ENCODE results near the gene DHTKD1.
"Not testable (repeated sequence)": the region's sequence is repeated elsewhere in the genome, so short reads cannot be mapped to it uniquely, and the experiment has no call there.

The DHTKD1 gene

GRCh38 chr10:12042797-12043651 is 25.7 kb upstream of the DHTKD1 start, which contains the start of gene UPF2:
UPF2 (minus strand) TSS chr10:12042809; CDS start chr10:12035423, 7,386 bp downstream.
- Histone ChIP-seq H3K27me3 (ENCODE audit: control insufficient read depth, insufficient read depth, low read length) (no peaks in the 10 kb centered on the region), H3K4me1 (ENCODE audit: control insufficient read depth, insufficient read depth, low read length) (peaks cover 8% of the 10 kb centered on the region), H3K9ac (ENCODE audit: low read depth, low read length) (peak within 1 kb of the TSS; percentile 93), H3K36me3 (ENCODE audit: control insufficient read depth, insufficient read depth, low read length) (no peaks in the 10 kb centered on the region), H3K9me3 (ENCODE audit: control insufficient read depth, insufficient read depth, low read length) (no peaks in the 10 kb centered on the region), H3K4me3 (ENCODE audit: low read depth, low read length) (peak within 1 kb of the TSS; percentile 79)

- Histone ChIP-seq H3K36me3 (ENCODE audit: control insufficient read depth, insufficient read depth, low read length) (no peaks in the 10 kb centered on the region), H3K4me1 (ENCODE audit: control insufficient read depth, insufficient read depth, low read length) (peaks cover 8% of the 10 kb centered on the region), H3K27me3 (ENCODE audit: control insufficient read depth, insufficient read depth, low read length) (no peaks in the 10 kb centered on the region), H3K9ac (ENCODE audit: low read depth, low read length) (no peak overlapping the region), H3K4me3 (ENCODE audit: low read depth, low read length) (no peak overlapping the region), H3K9me3 (ENCODE audit: control insufficient read depth, insufficient read depth, low read length) (no peaks in the 10 kb centered on the region)
These were observed 23.2 kb upstream of the DHTKD1 start for GRCh38 chr10:12045596-12045995.

- Histone ChIP-seq H3K4me1 (ENCODE audit: control insufficient read depth, insufficient read depth, low read length) (peaks cover 4% of the 10 kb centered on the region), H3K27me3 (ENCODE audit: control insufficient read depth, insufficient read depth, low read length) (no peaks in the 10 kb centered on the region), H3K36me3 (ENCODE audit: control insufficient read depth, insufficient read depth, low read length) (no peaks in the 10 kb centered on the region), H3K9ac (ENCODE audit: low read depth, low read length) (no peak overlapping the region), H3K9me3 (ENCODE audit: control insufficient read depth, insufficient read depth, low read length) (no peaks in the 10 kb centered on the region), H3K4me3 (ENCODE audit: low read depth, low read length) (no peak overlapping the region)
These were observed 20.2 kb upstream of the DHTKD1 start for GRCh38 chr10:12048547-12048946.

- H3K4me3 ChIP-seq (ENCODE audit: low read depth, low read length): no peak overlapping the region
- no peaks in the 10 kb centered on the region for H3K36me3 ChIP-seq (ENCODE audit: control insufficient read depth, insufficient read depth, low read length)
- H3K27me3 ChIP-seq (ENCODE audit: control insufficient read depth, insufficient read depth, low read length): no peaks in the 10 kb centered on the region
- H3K9ac ChIP-seq (ENCODE audit: low read depth, low read length): no peak overlapping the region
- peaks cover 2% of the 10 kb centered on the region for H3K4me1 ChIP-seq (ENCODE audit: control insufficient read depth, insufficient read depth, low read length)
- H3K9me3 ChIP-seq (ENCODE audit: control insufficient read depth, insufficient read depth, low read length): no peaks in the 10 kb centered on the region
These were observed 18.2 kb upstream of the DHTKD1 start for GRCh38 chr10:12050528-12050927.

GRCh38 chr10:12051241-12051640 is 17.5 kb upstream of the DHTKD1 start:
- Histone ChIP-seq H3K9ac (ENCODE audit: low read depth, low read length) (no peak overlapping the region), H3K27me3 (ENCODE audit: control insufficient read depth, insufficient read depth, low read length) (no peaks in the 10 kb centered on the region), H3K36me3 (ENCODE audit: control insufficient read depth, insufficient read depth, low read length) (no peaks in the 10 kb centered on the region), H3K9me3 (ENCODE audit: control insufficient read depth, insufficient read depth, low read length) (no peaks in the 10 kb centered on the region), H3K4me1 (ENCODE audit: control insufficient read depth, insufficient read depth, low read length) (peaks cover 2% of the 10 kb centered on the region), H3K4me3 (ENCODE audit: low read depth, low read length) (no peak overlapping the region)

- Histone ChIP-seq H3K4me1 (ENCODE audit: control insufficient read depth, insufficient read depth, low read length) (peaks cover 2% of the 10 kb centered on the region), H3K36me3 (ENCODE audit: control insufficient read depth, insufficient read depth, low read length) (no peaks in the 10 kb centered on the region), H3K9me3 (ENCODE audit: control insufficient read depth, insufficient read depth, low read length) (no peaks in the 10 kb centered on the region), H3K9ac (ENCODE audit: low read depth, low read length) (no peak overlapping the region), H3K4me3 (ENCODE audit: low read depth, low read length) (no peak overlapping the region), H3K27me3 (ENCODE audit: control insufficient read depth, insufficient read depth, low read length) (no peaks in the 10 kb centered on the region)
These were observed 13.0 kb upstream of the DHTKD1 start for GRCh38 chr10:12055732-12056131.

- Histone ChIP-seq H3K9me3 (ENCODE audit: control insufficient read depth, insufficient read depth, low read length) (no peaks in the 10 kb centered on the region), H3K4me3 (ENCODE audit: low read depth, low read length) (no peak overlapping the region), H3K4me1 (ENCODE audit: control insufficient read depth, insufficient read depth, low read length) (peaks cover 2% of the 10 kb centered on the region), H3K36me3 (ENCODE audit: control insufficient read depth, insufficient read depth, low read length) (no peaks in the 10 kb centered on the region), H3K9ac (ENCODE audit: low read depth, low read length) (no peak overlapping the region), H3K27me3 (ENCODE audit: control insufficient read depth, insufficient read depth, low read length) (no peaks in the 10 kb centered on the region)
These were observed 12.0 kb upstream of the DHTKD1 start for GRCh38 chr10:12056748-12057147.

GRCh38 chr10:12061124-12061523 is 7.6 kb upstream of the DHTKD1 start:
- H3K4me1 ChIP-seq (ENCODE audit: control insufficient read depth, insufficient read depth, low read length): no peaks in the 10 kb centered on the region
- H3K9ac ChIP-seq (ENCODE audit: low read depth, low read length): no peak overlapping the region
- no peaks in the 10 kb centered on the region for H3K9me3 ChIP-seq (ENCODE audit: control insufficient read depth, insufficient read depth, low read length)
- no peak overlapping the region for H3K4me3 ChIP-seq (ENCODE audit: low read depth, low read length)
- no peaks in the 10 kb centered on the region for H3K36me3 ChIP-seq (ENCODE audit: control insufficient read depth, insufficient read depth, low read length)
- H3K27me3 ChIP-seq (ENCODE audit: control insufficient read depth, insufficient read depth, low read length): no peaks in the 10 kb centered on the region

- Histone ChIP-seq H3K36me3 (ENCODE audit: control insufficient read depth, insufficient read depth, low read length) (no peaks in the 10 kb centered on the region), H3K9me3 (ENCODE audit: control insufficient read depth, insufficient read depth, low read length) (no peaks in the 10 kb centered on the region), H3K9ac (ENCODE audit: low read depth, low read length) (no peak overlapping the region), H3K4me1 (ENCODE audit: control insufficient read depth, insufficient read depth, low read length) (no peaks in the 10 kb centered on the region), H3K27me3 (ENCODE audit: control insufficient read depth, insufficient read depth, low read length) (no peaks in the 10 kb centered on the region), H3K4me3 (ENCODE audit: low read depth, low read length) (no peak overlapping the region)
These were observed 5.8 kb upstream of the DHTKD1 start for GRCh38 chr10:12062754-12063482.

GRCh38 chr10:12063483-12063818 is 5.3 kb upstream of the DHTKD1 start:
- H3K36me3 ChIP-seq (ENCODE audit: control insufficient read depth, insufficient read depth, low read length): no peaks in the 10 kb centered on the region
- no peaks in the 10 kb centered on the region for H3K4me1 ChIP-seq (ENCODE audit: control insufficient read depth, insufficient read depth, low read length)
- no peak overlapping the region for H3K4me3 ChIP-seq (ENCODE audit: low read depth, low read length)
- H3K27me3 ChIP-seq (ENCODE audit: control insufficient read depth, insufficient read depth, low read length): no peaks in the 10 kb centered on the region
- no peaks in the 10 kb centered on the region for H3K9me3 ChIP-seq (ENCODE audit: control insufficient read depth, insufficient read depth, low read length)
- no peak overlapping the region for H3K9ac ChIP-seq (ENCODE audit: low read depth, low read length)

GRCh38 chr10:12067336-12067735 is 1.4 kb upstream of the DHTKD1 start:
- Histone ChIP-seq H3K4me3 (ENCODE audit: low read depth, low read length) (no peak overlapping the region), H3K4me1 (ENCODE audit: control insufficient read depth, insufficient read depth, low read length) (peaks cover 4% of the 10 kb centered on the region), H3K9me3 (ENCODE audit: control insufficient read depth, insufficient read depth, low read length) (no peaks in the 10 kb centered on the region), H3K36me3 (ENCODE audit: control insufficient read depth, insufficient read depth, low read length) (no peaks in the 10 kb centered on the region), H3K9ac (ENCODE audit: low read depth, low read length) (no peak overlapping the region), H3K27me3 (ENCODE audit: control insufficient read depth, insufficient read depth, low read length) (no peaks in the 10 kb centered on the region)

GRCh38 chr10:12071441-12071840 is 2.7 kb downstream of the DHTKD1 start:
- not testable (repeated sequence) for H3K36me3 ChIP-seq (ENCODE audit: control insufficient read depth, insufficient read depth, low read length); H3K27me3 ChIP-seq (ENCODE audit: control insufficient read depth, insufficient read depth, low read length); H3K9ac ChIP-seq (ENCODE audit: low read depth, low read length); H3K4me3 ChIP-seq (ENCODE audit: low read depth, low read length); H3K4me1 ChIP-seq (ENCODE audit: control insufficient read depth, insufficient read depth, low read length); H3K9me3 ChIP-seq (ENCODE audit: control insufficient read depth, insufficient read depth, low read length)
